Measurements from ENCODE around the gene PLEKHO2.

PLEKHO2 gene

DNA sequence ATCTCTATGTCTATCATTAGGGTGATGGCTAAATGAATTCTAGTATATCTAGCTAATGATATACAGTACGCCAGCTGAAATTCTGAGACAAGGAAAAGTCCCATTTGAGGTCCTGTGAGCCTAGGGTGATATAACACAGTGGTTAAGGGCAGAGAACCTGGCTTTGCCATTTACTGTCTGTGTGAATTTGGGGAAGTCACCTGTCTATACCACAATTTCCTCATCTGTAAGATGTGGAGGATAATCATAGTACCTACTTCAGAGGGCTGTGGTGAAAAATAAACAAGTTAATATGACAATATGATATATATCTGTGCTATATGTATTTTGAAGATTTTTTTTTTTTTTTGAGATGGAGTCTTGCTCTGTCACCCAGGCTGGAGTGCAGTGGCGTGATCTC, 60.2 kb downstream of the PLEKHO2 start:
- no CpG with 5 or more reads among the region's 2 CpGs for WGBS, 2 donors (ENCODE audit: extremely low coverage in 2 of 2, insufficient read length in 2 of 2, insufficient replicate concordance in 1 of 2)
- DNase-seq (ENCODE audit: low spot score), result no peak
- no peak overlapping the region for H3K4ac ChIP-seq (ENCODE audit: low read length)
- no peak overlapping the region for H3K4me3 ChIP-seq (ENCODE audit: low read length in 2 of 2)
- H3K27ac ChIP-seq (replicated peaks; ENCODE audit: low read length), result no peak overlapping the region
- H3K27me3 ChIP-seq (ENCODE audit: control insufficient read depth in 3 of 3, insufficient read depth in 3 of 3, low read depth in 1 of 3, low read length in 3 of 3), result no peaks in the 10 kb centered on the region
- H3K4me2 ChIP-seq (ENCODE audit: insufficient read depth, low read length, poor library complexity, severe bottlenecking), result no peak overlapping the region
- H3K36me3 ChIP-seq (replicated peaks in 1 of 2; ENCODE audit: control insufficient read depth in 2 of 2, insufficient read depth in 2 of 2, low read length in 2 of 2), result no peaks in the 10 kb centered on the region
- H3K79me1 ChIP-seq (ENCODE audit: low read depth, low read length), result no peaks in the 10 kb centered on the region
- H4K8ac ChIP-seq (ENCODE audit: low read depth, low read length), result no peak overlapping the region
- H2BK5ac ChIP-seq (ENCODE audit: low read length), result no peak overlapping the region
- H3K14ac ChIP-seq (ENCODE audit: low read length), result no peak overlapping the region
- peaks cover 0 to 3% of the 10 kb centered on the region in 2 donors for H3K4me1 ChIP-seq (ENCODE audit: control insufficient read depth in 2 of 2, insufficient read depth in 1 of 2, low read depth in 1 of 2, low read length in 2 of 2)
- H3K23ac ChIP-seq (ENCODE audit: low read depth, low read length, poor library complexity), result no peak overlapping the region
- no peak overlapping the region for H2BK120ac ChIP-seq (ENCODE audit: low read depth, low read length)
- no peak overlapping the region for H2AK5ac ChIP-seq (ENCODE audit: low read depth, low read length)
- H4K91ac ChIP-seq (ENCODE audit: low read depth, low read length, poor library complexity), result no peak overlapping the region
- no peak overlapping the region for H2BK15ac ChIP-seq (ENCODE audit: low read length)
- H3K9me3 ChIP-seq (replicated peaks in 1 of 2; ENCODE audit: control insufficient read depth in 2 of 2, insufficient read depth in 1 of 2, low read depth in 1 of 2, low read length in 2 of 2), result peaks cover 10 to 15% of the 10 kb centered on the region in 2 donors
- H2BK12ac ChIP-seq (ENCODE audit: low read length), result no peak overlapping the region
- H3K9ac ChIP-seq (ENCODE audit: low read depth, low read length, poor library complexity), result no peak overlapping the region
- H2AFZ ChIP-seq (ENCODE audit: low read length), result no peak overlapping the region
- H3K18ac ChIP-seq (ENCODE audit: low read length), result no peak overlapping the region

DNA sequence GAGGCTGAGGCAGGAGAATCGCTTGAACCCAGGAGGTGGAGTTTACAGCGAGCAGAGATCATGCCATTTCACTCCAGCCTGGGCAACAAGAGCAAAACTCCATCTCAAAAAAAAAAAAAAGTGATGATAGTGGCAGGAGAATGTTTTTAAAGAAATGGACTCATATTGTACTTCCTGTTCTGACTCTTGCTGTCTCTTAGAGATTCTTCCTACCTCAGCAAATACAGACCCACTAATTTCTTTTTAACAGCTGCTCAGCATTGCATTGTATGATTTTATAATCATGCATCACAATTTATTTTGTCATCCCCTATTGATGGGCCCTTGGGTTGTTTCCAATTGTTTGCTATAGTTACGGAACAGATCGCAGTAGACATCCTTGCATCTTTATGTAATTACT, 61.1 kb downstream of the PLEKHO2 start:
- Histone ChIP-seq H3K18ac (ENCODE audit: low read length) (no peak overlapping the region), H2BK15ac (ENCODE audit: low read length) (no peak overlapping the region), H3K14ac (ENCODE audit: low read length) (no peak overlapping the region), H4K91ac (ENCODE audit: low read depth, low read length, poor library complexity) (no peak overlapping the region), H3K79me1 (ENCODE audit: low read depth, low read length) (no peaks in the 10 kb centered on the region), H2BK5ac (ENCODE audit: low read length) (no peak overlapping the region), H2AK5ac (ENCODE audit: low read depth, low read length) (no peak overlapping the region), H3K9me3 (replicated peaks in 1 of 2; ENCODE audit: control insufficient read depth in 2 of 2, insufficient read depth in 1 of 2, low read depth in 1 of 2, low read length in 2 of 2) (peaks cover 11 to 17% of the 10 kb centered on the region in 2 donors), H4K8ac (ENCODE audit: low read depth, low read length) (no peak overlapping the region), H3K27ac (replicated peaks; ENCODE audit: low read length) (no peak overlapping the region), H2BK12ac (ENCODE audit: low read length) (no peak overlapping the region), H2BK120ac (ENCODE audit: low read depth, low read length) (no peak overlapping the region), H3K23ac (ENCODE audit: low read depth, low read length, poor library complexity) (no peak overlapping the region), H3K9ac (ENCODE audit: low read depth, low read length, poor library complexity) (no peak overlapping the region), H3K36me3 (replicated peaks in 1 of 2; ENCODE audit: control insufficient read depth in 2 of 2, insufficient read depth in 2 of 2, low read length in 2 of 2) (no peaks in the 10 kb centered on the region), H3K27me3 (ENCODE audit: control insufficient read depth in 3 of 3, insufficient read depth in 3 of 3, low read depth in 1 of 3, low read length in 3 of 3) (no peaks in the 10 kb centered on the region), H2AFZ (ENCODE audit: low read length) (no peak overlapping the region), H3K4ac (ENCODE audit: low read length) (no peak overlapping the region), H3K4me2 (ENCODE audit: insufficient read depth, low read length, poor library complexity, severe bottlenecking) (no peak overlapping the region), H3K4me1 (ENCODE audit: control insufficient read depth in 2 of 2, insufficient read depth in 1 of 2, low read depth in 1 of 2, low read length in 2 of 2) (peaks cover 0 to 3% of the 10 kb centered on the region in 2 donors), H3K4me3 (ENCODE audit: low read length in 2 of 2) (no peak overlapping the region)
- DNase-seq (ENCODE audit: low spot score), result no peak
- WGBS, 2 donors (ENCODE audit: extremely low coverage in 2 of 2, insufficient read length in 2 of 2, insufficient replicate concordance in 1 of 2), result no CpG with 5 or more reads among the region's 4 CpGs

DNA sequence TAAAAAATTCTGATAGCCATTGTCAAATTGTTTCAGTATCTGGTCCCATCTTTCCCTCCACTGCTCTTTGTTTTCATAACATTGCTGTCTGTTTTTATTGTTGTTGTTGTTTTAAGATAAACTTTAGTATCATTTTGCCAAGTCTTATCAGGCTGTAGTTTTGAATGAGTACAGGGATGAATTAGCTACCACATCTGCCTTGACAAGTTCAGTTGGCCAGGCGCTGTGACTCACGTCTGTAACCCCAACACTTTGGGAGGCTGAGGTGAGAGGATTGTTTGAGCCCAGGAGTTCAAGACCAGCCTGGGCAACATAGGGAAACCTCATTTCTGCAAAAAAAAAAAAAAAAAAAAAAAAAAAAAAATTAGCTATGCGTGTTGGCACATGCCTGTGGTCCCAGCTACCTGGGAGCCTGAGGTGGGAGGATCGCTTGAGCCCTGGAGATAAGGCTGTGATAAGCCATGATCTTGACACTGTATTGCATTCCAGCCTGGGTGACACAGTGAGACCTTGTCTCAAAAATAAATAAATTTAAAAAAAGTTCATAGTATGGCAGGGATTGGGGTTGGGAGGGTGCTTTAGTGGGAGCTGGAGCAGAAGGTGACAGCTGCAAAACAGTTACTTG, 61.7 kb downstream of the PLEKHO2 start:
- peaks cover 0 to 3% of the 10 kb centered on the region in 2 donors for H3K4me1 ChIP-seq (ENCODE audit: control insufficient read depth in 2 of 2, insufficient read depth in 1 of 2, low read depth in 1 of 2, low read length in 2 of 2)
- no peak overlapping the region for H3K4me3 ChIP-seq (ENCODE audit: low read length in 2 of 2)
- no peak overlapping the region for H3K9ac ChIP-seq (ENCODE audit: low read depth, low read length, poor library complexity)
- no peak overlapping the region for H2BK120ac ChIP-seq (ENCODE audit: low read depth, low read length)
- no peak overlapping the region for H3K23ac ChIP-seq (ENCODE audit: low read depth, low read length, poor library complexity)
- no peak overlapping the region for H3K18ac ChIP-seq (ENCODE audit: low read length)
- H3K36me3 ChIP-seq (replicated peaks in 1 of 2; ENCODE audit: control insufficient read depth in 2 of 2, insufficient read depth in 2 of 2, low read length in 2 of 2), result no peaks in the 10 kb centered on the region
- H3K4ac ChIP-seq (ENCODE audit: low read length), result no peak overlapping the region
- H3K4me2 ChIP-seq (ENCODE audit: insufficient read depth, low read length, poor library complexity, severe bottlenecking), result no peak overlapping the region
- H2AFZ ChIP-seq (ENCODE audit: low read length), result no peak overlapping the region
- peaks cover 11 to 17% of the 10 kb centered on the region in 2 donors for H3K9me3 ChIP-seq (replicated peaks in 1 of 2; ENCODE audit: control insufficient read depth in 2 of 2, insufficient read depth in 1 of 2, low read depth in 1 of 2, low read length in 2 of 2)
- no peak overlapping the region for H3K14ac ChIP-seq (ENCODE audit: low read length)
- H2BK15ac ChIP-seq (ENCODE audit: low read length), result no peak overlapping the region
- no peak overlapping the region for H2BK12ac ChIP-seq (ENCODE audit: low read length)
- H3K79me1 ChIP-seq (ENCODE audit: low read depth, low read length), result no peaks in the 10 kb centered on the region
- H3K27ac ChIP-seq (replicated peaks; ENCODE audit: low read length), result no peak overlapping the region
- no peak overlapping the region for H4K91ac ChIP-seq (ENCODE audit: low read depth, low read length, poor library complexity)
- H3K27me3 ChIP-seq (ENCODE audit: control insufficient read depth in 3 of 3, insufficient read depth in 3 of 3, low read depth in 1 of 3, low read length in 3 of 3), result no peaks in the 10 kb centered on the region
- no CpG with 5 or more reads among the region's 4 CpGs for WGBS, 2 donors (ENCODE audit: extremely low coverage in 2 of 2, insufficient read length in 2 of 2, insufficient replicate concordance in 1 of 2)
- no peak overlapping the region for H4K8ac ChIP-seq (ENCODE audit: low read depth, low read length)
- DNase-seq (ENCODE audit: low spot score), result no peak
- no peak overlapping the region for H2BK5ac ChIP-seq (ENCODE audit: low read length)
- no peak overlapping the region for H2AK5ac ChIP-seq (ENCODE audit: low read depth, low read length)

DNA sequence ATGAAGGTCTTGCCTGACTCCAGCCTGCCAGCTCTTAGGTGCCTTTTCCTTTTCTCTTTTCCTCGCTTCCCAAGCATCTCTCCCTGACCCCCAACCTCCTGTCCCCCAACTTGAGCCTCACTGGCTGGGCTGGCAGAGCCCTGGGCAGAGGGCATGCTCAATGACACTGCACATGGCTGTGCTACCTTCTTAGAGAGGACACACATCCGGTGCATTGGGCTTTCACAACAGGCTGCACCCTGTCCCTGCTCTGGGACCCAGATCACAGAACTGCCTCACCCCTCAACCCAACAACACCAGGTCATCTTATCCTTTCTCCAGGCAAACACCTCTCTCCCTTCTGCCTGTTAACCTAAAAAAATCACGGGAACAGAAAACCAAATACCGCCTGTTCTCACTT, 62.5 kb downstream of the PLEKHO2 start:
- no peak overlapping the region for H2AK5ac ChIP-seq (ENCODE audit: low read depth, low read length)
- H3K27me3 ChIP-seq (ENCODE audit: control insufficient read depth in 3 of 3, insufficient read depth in 3 of 3, low read depth in 1 of 3, low read length in 3 of 3), result no peaks in the 10 kb centered on the region
- H3K27ac ChIP-seq (replicated peaks; ENCODE audit: low read length), result no peak overlapping the region
- H2BK120ac ChIP-seq (ENCODE audit: low read depth, low read length), result no peak overlapping the region
- WGBS, 2 donors (ENCODE audit: extremely low coverage in 2 of 2, insufficient read length in 2 of 2, insufficient replicate concordance in 1 of 2), result no CpG with 5 or more reads among the region's 4 CpGs
- H3K23ac ChIP-seq (ENCODE audit: low read depth, low read length, poor library complexity), result no peak overlapping the region
- H3K4ac ChIP-seq (ENCODE audit: low read length), result no peak overlapping the region
- peaks cover 0 to 3% of the 10 kb centered on the region in 2 donors for H3K4me1 ChIP-seq (ENCODE audit: control insufficient read depth in 2 of 2, insufficient read depth in 1 of 2, low read depth in 1 of 2, low read length in 2 of 2)
- H3K9me3 ChIP-seq (replicated peaks in 1 of 2; ENCODE audit: control insufficient read depth in 2 of 2, insufficient read depth in 1 of 2, low read depth in 1 of 2, low read length in 2 of 2), result peaks cover 11 to 17% of the 10 kb centered on the region in 2 donors
- H3K14ac ChIP-seq (ENCODE audit: low read length), result no peak overlapping the region
- no peak overlapping the region for H2BK5ac ChIP-seq (ENCODE audit: low read length)
- H3K4me2 ChIP-seq (ENCODE audit: insufficient read depth, low read length, poor library complexity, severe bottlenecking), result no peak overlapping the region
- no peaks in the 10 kb centered on the region for H3K36me3 ChIP-seq (replicated peaks in 1 of 2; ENCODE audit: control insufficient read depth in 2 of 2, insufficient read depth in 2 of 2, low read length in 2 of 2)
- peak overlapping the region; percentile 12 for H3K18ac ChIP-seq (ENCODE audit: low read length)
- no peak overlapping the region for H2BK12ac ChIP-seq (ENCODE audit: low read length)
- H3K79me1 ChIP-seq (ENCODE audit: low read depth, low read length), result no peaks in the 10 kb centered on the region
- H3K9ac ChIP-seq (ENCODE audit: low read depth, low read length, poor library complexity), result no peak overlapping the region
- no peak overlapping the region for H2BK15ac ChIP-seq (ENCODE audit: low read length)
- H2AFZ ChIP-seq (ENCODE audit: low read length), result no peak overlapping the region
- no peak for DNase-seq (ENCODE audit: low spot score)
- H4K91ac ChIP-seq (ENCODE audit: low read depth, low read length, poor library complexity), result no peak overlapping the region
- no peak overlapping the region for H3K4me3 ChIP-seq (ENCODE audit: low read length in 2 of 2)
- H4K8ac ChIP-seq (ENCODE audit: low read depth, low read length), result no peak overlapping the region
